Measurements from ENCODE around the gene ANOS1.

The ANOS1 gene

GRCh38 chrX:8672176-8672575 is 59.8 kb downstream of the ANOS1 start:
- TF ChIP-seq, protein P1, sequence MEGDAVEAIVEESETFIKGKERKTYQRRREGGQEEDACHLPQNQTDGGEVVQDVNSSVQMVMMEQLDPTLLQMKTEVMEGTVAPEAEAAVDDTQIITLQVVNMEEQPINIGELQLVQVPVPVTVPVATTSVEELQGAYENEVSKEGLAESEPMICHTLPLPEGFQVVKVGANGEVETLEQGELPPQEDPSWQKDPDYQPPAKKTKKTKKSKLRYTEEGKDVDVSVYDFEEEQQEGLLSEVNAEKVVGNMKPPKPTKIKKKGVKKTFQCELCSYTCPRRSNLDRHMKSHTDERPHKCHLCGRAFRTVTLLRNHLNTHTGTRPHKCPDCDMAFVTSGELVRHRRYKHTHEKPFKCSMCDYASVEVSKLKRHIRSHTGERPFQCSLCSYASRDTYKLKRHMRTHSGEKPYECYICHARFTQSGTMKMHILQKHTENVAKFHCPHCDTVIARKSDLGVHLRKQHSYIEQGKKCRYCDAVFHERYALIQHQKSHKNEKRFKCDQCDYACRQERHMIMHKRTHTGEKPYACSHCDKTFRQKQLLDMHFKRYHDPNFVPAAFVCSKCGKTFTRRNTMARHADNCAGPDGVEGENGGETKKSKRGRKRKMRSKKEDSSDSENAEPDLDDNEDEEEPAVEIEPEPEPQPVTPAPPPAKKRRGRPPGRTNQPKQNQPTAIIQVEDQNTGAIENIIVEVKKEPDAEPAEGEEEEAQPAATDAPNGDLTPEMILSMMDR (IDR thresholded peaks at IDR 0.05; ENCODE audit: control insufficient read depth, insufficient read depth, low read depth, low read length, missing control alignments) = no peak
- DNase-seq (ENCODE audit: low read depth) = no peak

GRCh38 chrX:8668813-8669212 is 63.1 kb downstream of the ANOS1 start:
- no peak for DNase-seq (ENCODE audit: low read depth)
- H3K4me3 ChIP-seq (ENCODE audit: control insufficient read depth, low read depth, low read length) = no peak overlapping the region
- TF ChIP-seq, protein P1 (IDR thresholded peaks at IDR 0.05; ENCODE audit: control insufficient read depth, insufficient read depth, low read depth, low read length, missing control alignments) = no peak

More at GRCh38 chrX:8672176-8672575, 59.8 kb downstream of the ANOS1 start:
- H3K4me3 ChIP-seq (ENCODE audit: control insufficient read depth, low read depth, low read length) = no peak overlapping the region

GRCh38 chrX:8663325-8663724 is 68.6 kb downstream of the ANOS1 start:
- TF ChIP-seq, protein P1 (IDR thresholded peaks at IDR 0.05; ENCODE audit: control insufficient read depth, insufficient read depth, low read depth, low read length, missing control alignments) = no peak
- DNase-seq (ENCODE audit: low read depth) = no peak
- H3K4me3 ChIP-seq (ENCODE audit: control insufficient read depth, low read depth, low read length) = no peak overlapping the region

- TF ChIP-seq, protein P1 (IDR thresholded peaks at IDR 0.05; ENCODE audit: control insufficient read depth, insufficient read depth, low read depth, low read length, missing control alignments) = no peak
- DNase-seq (ENCODE audit: low read depth) = no peak
These were observed 74.1 kb downstream of the ANOS1 start for GRCh38 chrX:8657883-8658282.

DNA sequence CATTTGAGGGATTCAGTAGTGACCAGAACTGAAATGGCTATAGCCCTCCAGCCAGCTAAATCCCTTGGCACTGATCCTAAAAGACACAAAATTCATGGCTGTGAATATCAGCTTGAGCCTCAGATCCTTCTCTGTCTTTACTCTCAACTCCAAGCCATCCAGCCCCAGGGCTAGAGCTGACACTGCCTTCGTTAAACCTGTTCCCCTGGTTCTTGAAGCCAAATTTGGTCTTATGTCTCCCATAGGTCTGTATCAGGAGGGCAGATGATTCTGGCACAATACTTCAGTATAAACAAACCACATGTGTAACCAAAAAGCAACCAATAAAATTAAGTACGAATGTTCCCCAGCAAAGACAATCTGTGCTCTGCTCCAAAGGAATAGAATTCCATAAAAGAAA is 78.0 kb downstream of the ANOS1 start:
- TF ChIP-seq, protein P1 (IDR thresholded peaks at IDR 0.05; ENCODE audit: control insufficient read depth, insufficient read depth, low read depth, low read length, missing control alignments) = no peak
- no peak overlapping the region for H3K4me3 ChIP-seq (ENCODE audit: control insufficient read depth, low read depth, low read length)
- DNase-seq (ENCODE audit: low read depth) = no peak

More at GRCh38 chrX:8657883-8658282, 74.1 kb downstream of the ANOS1 start:
- H3K4me3 ChIP-seq (ENCODE audit: control insufficient read depth, low read depth, low read length) = no peak overlapping the region

DNA sequence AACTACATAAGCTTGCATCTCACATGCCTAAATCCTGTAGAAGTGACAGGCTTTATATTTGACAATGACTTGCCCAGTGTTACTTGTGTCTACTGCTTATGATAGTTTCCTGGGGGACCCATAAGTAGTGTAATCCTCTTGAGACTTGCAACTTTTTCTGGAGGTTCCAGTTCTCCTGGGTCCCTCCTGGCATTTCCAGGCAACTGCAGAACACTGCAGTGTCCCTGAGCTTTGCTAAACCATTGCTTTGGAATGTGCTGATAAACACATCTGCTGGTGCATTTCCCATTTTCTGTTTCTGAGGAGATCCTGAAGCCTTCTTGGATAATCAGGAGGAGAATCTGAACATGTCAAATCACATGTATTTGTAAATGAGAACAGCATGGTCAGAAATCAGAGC is 82.0 kb downstream of the ANOS1 start:
- no peak overlapping the region for H3K4me3 ChIP-seq (ENCODE audit: control insufficient read depth, low read depth, low read length)
- no peak for DNase-seq (ENCODE audit: low read depth)
- TF ChIP-seq, protein P1 (IDR thresholded peaks at IDR 0.05; ENCODE audit: control insufficient read depth, insufficient read depth, low read depth, low read length, missing control alignments) = no peak

DNA sequence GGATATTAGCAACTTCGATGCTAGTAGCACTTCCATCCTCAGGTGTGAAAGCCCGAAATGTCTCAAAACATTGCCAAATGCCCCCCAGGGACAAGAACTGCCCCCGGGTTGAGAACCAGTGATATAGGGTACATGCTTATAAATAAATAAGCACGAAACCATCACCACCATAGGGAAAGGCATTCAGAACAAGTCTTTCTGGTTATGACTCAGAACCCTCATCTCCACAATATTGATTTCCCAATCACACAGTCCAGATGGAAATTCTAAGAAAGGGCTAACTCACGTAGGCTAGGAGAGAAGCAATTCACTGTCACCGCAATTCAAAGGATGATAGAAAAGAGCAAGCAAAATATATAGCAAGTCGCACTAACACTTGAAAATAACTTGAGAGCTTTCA is 84.8 kb downstream of the ANOS1 start:
- H3K4me3 ChIP-seq (ENCODE audit: control insufficient read depth, low read depth, low read length) = no peak overlapping the region
- no peak for DNase-seq (ENCODE audit: low read depth)
- TF ChIP-seq, protein P1 (IDR thresholded peaks at IDR 0.05; ENCODE audit: control insufficient read depth, insufficient read depth, low read depth, low read length, missing control alignments) = no peak
